HG03442 (cell line): Measurements from ENCODE around the gene CNIH1.

Experiments
- ATAC-seq: cut with Tn5 transposase; IDR thresholded peaks from one replicate; pipeline ENCODE4 v1.9.1; 2021; ENCODE audit warnings: mild to moderate bottlenecking, moderate library complexity; ENCODE audit not compliant: unreplicated experiment

The CNIH1 gene

DNA sequence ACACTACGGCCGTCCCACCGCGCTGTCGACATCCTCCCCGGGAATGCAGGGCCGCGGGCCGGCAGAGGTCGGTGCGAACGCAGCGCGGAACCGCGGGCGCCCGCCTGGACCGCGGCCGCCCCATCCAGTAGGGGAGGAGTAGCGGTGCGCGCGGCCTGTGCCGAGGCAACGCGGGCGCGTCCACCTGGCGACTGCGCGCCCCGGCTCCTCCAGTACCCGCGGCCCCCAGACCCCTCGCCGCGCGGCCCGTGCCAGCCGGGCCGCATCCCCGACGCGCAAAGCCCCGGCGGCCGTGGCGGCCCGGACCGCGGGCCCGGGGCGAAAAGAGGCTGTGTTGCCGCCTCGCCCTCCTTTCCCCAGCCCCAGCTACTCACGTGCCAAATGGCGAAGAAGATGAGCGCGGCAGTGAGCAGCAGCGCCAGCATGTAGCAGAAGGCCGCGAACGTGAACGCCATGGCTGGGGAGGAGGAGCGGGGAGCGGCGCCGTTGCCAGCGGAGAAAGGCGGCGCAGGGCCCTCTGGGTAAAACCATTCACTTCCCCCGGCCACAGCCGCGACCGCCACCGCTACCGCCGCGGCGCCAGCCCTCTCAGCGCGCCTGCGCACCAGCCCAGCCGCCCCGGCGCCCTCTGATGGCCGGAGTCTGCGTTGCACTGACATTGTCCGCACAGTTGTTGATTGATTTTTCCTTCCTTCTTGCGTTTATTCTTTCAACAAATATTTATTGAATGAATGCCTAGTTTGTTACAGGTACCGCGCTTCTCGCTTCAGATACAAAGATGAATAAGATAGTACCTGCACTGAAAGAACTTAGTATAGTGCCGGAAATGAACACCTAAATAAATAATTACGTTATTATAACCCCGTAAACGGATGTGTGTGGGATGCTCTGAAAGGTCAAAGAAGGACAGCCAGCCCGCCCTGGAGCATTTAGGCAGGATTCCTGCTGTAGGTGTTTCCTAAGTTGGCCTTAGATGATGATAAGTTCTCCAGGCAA is at the start of gene CNIH1:
Gene CNIH1 (minus strand): TSS at position 502 of the 996 bp plus-strand sequence. CDS start 47 bp downstream, at position 455.
- peak; percentile 93 for ATAC-seq

GRCh38 chr14:54490445-54491175 is 49.4 kb upstream of the CNIH1 start:
- no peak for ATAC-seq

- ATAC-seq, result no peak
Measured at GRCh38 chr14:54489731-54490444, 48.7 kb upstream of the CNIH1 start.

GRCh38 chr14:54489318-54489683 is 48.1 kb upstream of the CNIH1 start:
- ATAC-seq, result no peak

DNA sequence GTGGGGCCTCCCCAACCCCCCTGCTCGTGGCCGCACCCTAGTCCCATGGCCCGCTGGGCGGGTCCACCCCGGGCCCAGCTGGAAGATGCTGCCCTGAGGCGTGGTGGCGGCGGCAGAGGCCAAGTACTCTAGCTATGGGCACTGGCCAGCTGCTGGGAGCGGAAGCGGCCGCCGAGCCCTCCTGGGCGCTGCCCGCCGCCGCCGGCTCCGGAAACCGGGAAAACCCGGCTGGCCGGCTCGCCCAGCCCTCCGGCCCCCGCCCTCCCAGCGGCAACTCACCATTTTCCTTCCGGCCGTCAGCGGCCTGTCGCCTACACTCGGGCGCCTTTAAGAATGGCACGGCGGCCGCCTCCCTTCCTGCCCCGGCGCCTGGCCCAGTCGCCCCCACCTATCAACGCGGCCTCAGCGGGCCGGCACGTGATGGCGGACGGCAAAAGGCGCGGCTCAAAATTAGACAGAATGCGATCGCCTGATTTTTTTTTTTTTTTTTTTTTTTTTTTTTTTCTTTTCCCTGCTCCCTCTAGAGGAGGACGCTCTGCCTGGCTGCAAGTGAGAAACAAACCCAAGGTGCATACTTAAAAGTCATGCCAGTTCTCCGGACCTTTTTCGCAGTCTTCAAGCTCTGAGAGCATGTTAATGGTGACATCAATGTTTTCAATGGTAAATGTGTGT is 47.6 kb upstream of the CNIH1 start, which contains the start of gene GMFB:
Gene GMFB (minus strand): TSS at position 335 of the 672 bp plus-strand sequence. CDS start 53 bp downstream, at position 282.
- peak; percentile 89 for ATAC-seq

DNA sequence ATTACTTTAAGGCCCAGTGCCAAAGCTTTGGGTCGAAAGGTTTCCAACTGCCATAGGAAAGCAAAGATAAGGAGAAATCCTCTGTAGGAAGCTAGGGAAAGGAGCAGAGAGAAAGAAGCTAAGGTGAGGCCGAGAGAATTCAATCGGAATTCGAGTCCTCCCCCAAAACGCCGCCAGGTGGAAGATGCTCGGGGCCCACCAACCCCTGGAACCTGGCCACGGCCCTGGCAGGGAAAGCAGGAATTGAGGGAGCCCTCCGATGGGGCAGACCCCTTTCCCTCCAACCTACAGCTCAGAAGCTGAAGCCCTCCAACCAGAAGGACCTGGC is 47.1 kb upstream of the CNIH1 start:
- no peak for ATAC-seq

GRCh38 chr14:54487771-54488170 is 46.6 kb upstream of the CNIH1 start:
- ATAC-seq, result no peak

DNA sequence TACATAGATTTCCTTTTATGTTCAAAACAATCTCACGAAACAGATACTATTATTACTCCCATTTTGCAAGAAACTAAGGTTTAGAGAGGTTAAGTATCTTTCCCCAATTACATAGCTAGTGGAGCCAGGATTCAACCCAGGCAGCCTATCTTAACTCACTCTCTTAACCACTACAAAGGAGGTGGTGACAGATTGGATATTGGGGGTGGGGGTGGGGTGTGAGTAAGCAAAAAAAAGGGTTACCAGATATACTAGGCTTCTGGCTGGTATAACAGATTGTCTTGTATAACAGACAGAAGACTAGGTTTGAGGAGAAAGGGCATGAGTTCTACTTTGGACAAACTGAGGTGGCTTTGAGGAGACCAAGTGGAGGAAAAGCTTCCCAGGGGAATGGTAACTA is 45.5 kb upstream of the CNIH1 start:
- ATAC-seq, result no peak

DNA sequence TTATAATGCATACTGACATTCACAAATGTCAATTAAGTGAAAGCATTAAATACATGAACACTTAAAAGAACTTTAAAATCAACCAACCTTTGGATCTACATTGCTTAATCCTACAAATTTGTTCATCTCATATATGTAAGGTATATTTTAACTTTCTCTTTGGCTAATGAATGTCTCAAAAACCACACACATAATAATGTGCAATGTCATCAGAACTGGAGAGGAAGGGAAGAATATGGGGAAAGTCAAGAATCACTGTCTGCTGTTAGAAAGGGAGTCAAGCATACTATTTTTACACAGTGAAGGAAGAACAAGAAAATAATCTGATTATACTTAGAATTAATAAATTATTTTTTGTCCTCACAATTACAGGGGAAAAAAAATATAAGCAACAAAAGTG is 42.7 kb upstream of the CNIH1 start:
- ATAC-seq, result no peak

DNA sequence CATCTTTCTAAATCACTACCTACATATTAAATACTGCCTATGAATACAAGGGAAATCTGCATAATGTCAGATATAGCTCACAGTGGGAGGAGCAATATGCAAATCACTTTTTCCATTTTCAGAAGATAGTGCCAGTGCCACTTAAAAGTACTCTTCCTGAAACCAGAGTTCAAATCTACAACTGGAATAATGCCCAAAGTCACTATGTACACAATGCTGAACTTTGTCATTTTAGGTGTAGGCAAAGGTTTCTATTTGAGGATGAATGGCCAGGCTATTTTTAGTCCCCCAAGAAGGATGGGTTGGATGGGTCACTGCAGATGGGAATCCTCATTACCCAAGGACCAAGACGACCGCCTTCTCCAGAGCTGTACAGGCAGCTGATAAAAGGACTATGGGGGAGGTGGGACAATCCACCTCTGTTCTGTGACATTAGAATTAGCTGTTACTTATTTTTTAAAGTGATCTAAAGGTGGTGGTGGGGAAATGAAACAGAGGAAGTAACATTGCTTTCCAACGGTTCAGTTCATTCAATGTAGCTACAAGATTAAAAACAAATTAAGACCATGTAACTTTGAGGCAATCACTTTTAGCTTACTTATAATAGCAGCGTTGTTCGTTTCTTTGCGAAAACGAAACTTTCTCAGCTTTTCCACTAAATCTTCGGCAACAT is 42.0 kb upstream of the CNIH1 start:
- ATAC-seq, result no peak

GRCh38 chr14:54481695-54482094 is 40.5 kb upstream of the CNIH1 start:
- ATAC-seq, result no peak

DNA sequence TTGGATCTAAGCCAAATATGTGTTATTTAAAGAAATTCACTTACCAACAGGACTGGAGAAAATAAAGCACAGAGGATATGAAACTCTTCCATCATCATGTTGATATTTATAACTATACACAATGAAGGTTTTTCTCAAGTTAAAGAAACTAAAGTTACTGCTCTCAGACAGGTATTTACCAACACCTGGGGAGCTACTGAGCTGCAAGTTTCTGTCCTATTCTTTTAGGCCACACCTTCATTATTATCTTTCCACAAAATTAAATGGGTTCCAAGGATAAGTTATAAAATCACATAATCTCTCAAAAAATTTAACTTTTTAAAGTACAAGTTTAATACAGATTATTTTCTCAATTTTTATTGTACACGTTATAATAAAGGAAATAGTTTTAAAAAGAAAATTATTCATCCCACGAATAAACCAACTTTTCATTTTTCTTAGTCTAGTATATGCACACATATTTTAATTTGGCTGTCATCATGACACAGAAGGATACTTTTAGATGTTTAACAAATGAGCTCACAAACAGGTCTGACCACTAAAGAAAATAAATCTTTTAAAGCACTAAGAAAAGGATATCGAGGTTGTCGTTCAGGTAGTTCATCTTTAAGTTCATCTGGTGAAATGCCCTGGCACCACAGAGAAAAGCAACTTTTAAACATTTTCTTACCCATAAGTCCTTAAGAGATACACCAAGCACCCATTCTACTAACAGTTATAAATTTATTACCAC is 39.8 kb upstream of the CNIH1 start:
- no peak for ATAC-seq

- no peak for ATAC-seq
Measured at GRCh38 chr14:54478636-54479215, 37.6 kb upstream of the CNIH1 start.

GRCh38 chr14:54475911-54476310 is 34.7 kb upstream of the CNIH1 start:
- no peak for ATAC-seq

GRCh38 chr14:54475187-54475899 is 34.2 kb upstream of the CNIH1 start:
- no peak for ATAC-seq

DNA sequence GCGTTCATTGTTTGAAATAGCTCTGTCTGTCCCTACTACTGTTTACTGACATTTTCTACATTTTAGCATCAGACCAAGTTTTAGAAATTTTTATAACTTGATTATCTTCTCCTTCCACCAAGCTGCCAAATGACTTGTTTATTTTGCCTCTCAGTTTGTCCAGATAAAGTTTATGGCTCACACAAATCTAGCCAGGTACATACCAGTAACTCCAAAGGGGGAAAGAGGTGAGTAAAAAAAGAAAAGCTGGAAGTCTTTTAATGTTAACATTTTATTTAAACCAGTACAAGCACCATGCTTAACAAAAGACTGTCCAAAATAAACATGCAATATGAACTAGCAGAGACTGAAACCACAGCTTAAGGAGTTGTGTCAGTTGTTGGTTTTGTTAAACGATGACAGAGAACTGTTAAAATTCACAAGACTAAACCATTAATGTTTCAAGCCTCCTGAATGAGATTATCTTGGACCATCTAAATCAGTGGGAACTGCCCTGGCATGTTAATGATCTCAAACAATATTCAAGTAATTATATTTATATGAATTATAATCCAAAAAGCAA is 33.1 kb upstream of the CNIH1 start:
- no peak for ATAC-seq

DNA sequence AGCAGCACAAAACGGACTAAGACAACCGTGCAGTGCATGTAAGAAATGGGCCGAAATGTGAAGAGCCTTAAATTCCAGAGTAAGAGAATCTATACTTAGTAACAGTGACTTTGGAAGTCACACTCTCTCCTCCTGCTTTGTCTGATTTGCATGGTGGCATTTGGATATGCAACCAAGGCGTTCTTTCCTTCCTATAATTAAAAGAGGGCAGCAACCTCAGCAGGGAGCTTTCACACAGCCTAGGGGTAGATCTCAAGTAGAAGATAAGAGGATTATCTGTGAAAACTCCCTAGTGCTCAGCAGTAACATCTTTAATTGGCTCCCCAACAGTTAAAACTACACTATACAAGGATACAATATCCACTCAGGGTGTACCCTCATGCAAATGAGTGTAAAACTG is 31.1 kb upstream of the CNIH1 start:
- no peak for ATAC-seq

GRCh38 chr14:54471641-54472040 is 30.5 kb upstream of the CNIH1 start:
- ATAC-seq, result no peak
